NB4 (cell line): ENCODE measurements around the gene MAP3K4.
"Not testable (repeated sequence)": the region's sequence is repeated elsewhere in the genome, so short reads cannot be mapped to it uniquely, and the experiment has no call there.

Experiments
- CTCF ChIP-seq: IDR thresholded peaks from one replicate; pipeline ENCODE4 v1.5.1; 2012; ENCODE audit warnings: low read depth, low read length
- MAX ChIP-seq: IDR thresholded peaks from 2 replicates; pipeline ENCODE4 v1.6.1; 2011; ENCODE audit warnings: low read depth, low read length

- TF ChIP-seq MAX, CTCF: not testable (repeated sequence)
Observed at GRCh38 chr6:160972594-160972993, 19.0 kb upstream of the MAP3K4 start.
